HG03575 (cell line): ENCODE measurements around the gene RNF26.

ENCODE experiments used
- ATAC-seq: cut with Tn5 transposase; IDR thresholded peaks from one replicate; pipeline ENCODE4 v1.9.1; 2021; ENCODE audit not compliant: unreplicated experiment, insufficient number of reproducible peaks, low FRiP score; ENCODE audit errors: extremely low read depth

Gene RNF26

GRCh38 chr11:119334174-119334930 is at the start of gene RNF26:
RNF26 (plus strand) TSS chr11:119334527; CDS start chr11:119335123, 596 bp downstream.
- ATAC-seq = peak; percentile 72

- ATAC-seq = no peak
These were observed 48.9 kb upstream of the RNF26 start for GRCh38 chr11:119285431-119285830.

GRCh38 chr11:119288219-119288618 is 46.1 kb upstream of the RNF26 start:
- no peak for ATAC-seq

- no peak for ATAC-seq
These were observed 43.3 kb upstream of the RNF26 start for GRCh38 chr11:119290894-119291497.

- ATAC-seq = no peak
These were observed 40.9 kb upstream of the RNF26 start for GRCh38 chr11:119293461-119293860.

GRCh38 chr11:119295178-119295577 is 39.1 kb upstream of the RNF26 start:
- no peak for ATAC-seq

- ATAC-seq = no peak
These were observed 36.4 kb upstream of the RNF26 start for GRCh38 chr11:119297938-119298337.

- no peak for ATAC-seq
These were observed 35.6 kb upstream of the RNF26 start for GRCh38 chr11:119298726-119299125.

- ATAC-seq = no peak
These were observed 34.9 kb upstream of the RNF26 start for GRCh38 chr11:119299416-119299815.

GRCh38 chr11:119300198-119300964 is 33.9 kb upstream of the RNF26 start:
- ATAC-seq = no peak

- no peak for ATAC-seq
These were observed 31.1 kb upstream of the RNF26 start for GRCh38 chr11:119303227-119303718.

- ATAC-seq = no peak
These were observed 28.6 kb upstream of the RNF26 start for GRCh38 chr11:119305556-119306372.

- ATAC-seq = no peak
These were observed 27.9 kb upstream of the RNF26 start for GRCh38 chr11:119306373-119306890.

GRCh38 chr11:119307219-119307618 is 27.1 kb upstream of the RNF26 start:
- ATAC-seq = no peak

- no peak for ATAC-seq
These were observed 26.4 kb upstream of the RNF26 start for GRCh38 chr11:119307974-119308373.

- no peak for ATAC-seq
These were observed 24.9 kb upstream of the RNF26 start for GRCh38 chr11:119309411-119309810.

GRCh38 chr11:119309953-119310681 is 24.2 kb upstream of the RNF26 start:
- no peak for ATAC-seq

- ATAC-seq = no peak
These were observed 23.7 kb upstream of the RNF26 start for GRCh38 chr11:119310682-119311052.
